ENCODE results near the gene DLEU7.

The DLEU7 gene

DNA sequence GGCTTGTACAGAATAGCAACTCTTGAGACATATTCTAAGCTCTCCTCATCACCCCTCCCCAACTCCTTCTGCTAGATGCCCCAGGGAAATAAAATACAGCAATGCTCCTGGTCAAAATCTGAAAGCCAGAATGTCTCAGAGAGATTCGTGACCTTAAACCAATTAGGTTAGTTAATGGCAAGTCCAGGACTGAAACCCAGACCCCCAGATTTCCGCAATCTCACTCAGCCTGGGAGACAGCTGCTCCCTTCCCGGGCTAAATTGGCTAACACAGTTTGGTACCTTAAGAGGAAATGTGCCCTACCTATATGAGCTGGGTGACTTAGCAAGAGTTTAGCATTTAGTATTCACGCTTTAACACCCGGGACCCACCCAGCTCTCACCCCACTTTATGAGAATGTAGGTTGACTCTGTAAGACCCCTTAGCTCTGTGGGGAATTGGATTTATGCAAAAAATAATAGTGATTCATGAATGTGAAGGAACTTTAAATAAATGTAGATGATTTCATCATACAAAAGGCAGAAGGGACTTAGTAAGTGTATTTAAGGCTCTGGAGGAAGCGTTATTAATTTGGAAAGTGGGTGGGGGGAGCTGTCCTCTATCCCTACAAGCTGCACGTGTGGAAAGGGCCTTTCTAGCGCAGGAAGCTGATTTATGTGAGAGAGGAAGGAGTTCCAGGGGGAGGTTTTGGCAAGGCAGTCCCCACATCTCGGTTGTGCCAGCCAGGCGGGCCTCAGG is 1.1 kb downstream of the DLEU7 start:
- no peak for DNase-seq

DNA sequence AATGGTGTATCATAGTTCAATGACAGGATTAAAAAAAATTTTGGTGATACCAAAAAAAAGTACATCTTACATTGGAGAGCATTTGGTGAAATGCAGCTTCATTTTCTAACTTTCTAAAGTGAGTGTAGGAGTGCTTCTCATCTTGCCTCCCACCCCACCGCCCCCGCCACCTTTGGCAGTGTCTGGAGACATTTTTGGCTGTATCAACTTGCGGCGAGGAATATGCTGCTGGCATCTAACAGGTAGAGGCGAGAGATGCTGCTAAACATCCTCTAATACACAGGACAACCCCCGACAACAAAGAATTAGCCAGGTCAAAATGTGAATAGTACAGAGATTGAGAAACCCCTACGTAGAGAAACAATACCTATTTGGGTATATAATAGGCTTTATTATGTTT is 1.7 kb downstream of the DLEU7 start:
- DNase-seq, result no peak

DNA sequence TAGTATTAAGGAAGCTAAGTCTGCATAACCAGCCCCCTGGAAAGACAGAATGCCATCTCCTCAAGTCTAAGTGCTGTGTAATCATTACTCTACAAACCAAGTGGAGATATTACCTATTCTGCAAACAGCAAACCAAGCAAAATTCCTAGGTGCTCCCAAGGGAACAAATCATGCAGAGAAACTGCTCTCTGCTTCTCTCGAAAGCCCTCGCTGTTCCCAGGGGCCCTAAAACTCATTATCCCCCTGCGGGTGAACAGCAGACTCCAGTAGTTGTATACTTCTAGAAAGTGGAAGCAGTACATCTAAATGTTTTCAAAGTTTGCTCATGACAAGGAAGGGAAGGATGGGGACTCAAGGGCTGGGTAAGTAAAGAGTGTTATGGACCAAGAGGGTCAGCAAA is 3.2 kb downstream of the DLEU7 start:
- no peak for DNase-seq

DNA sequence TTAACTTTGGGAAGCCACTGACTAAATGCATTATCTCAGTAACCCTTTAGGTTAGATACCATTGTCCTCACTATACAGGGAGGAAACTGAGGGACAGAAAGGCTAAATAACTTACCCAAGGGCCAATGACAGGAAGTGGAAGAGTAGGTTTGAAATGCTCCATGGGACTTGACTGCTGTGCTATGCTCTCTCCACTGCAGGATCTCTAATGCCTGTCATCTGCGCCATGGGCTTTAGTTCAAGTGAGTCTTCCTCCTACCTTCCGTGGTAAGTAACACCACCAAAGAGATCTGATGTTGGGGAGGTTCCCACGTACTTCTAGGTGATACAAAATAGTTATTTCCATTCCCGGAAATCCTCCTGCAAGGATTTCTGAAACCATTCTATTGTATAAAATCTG is 3.7 kb downstream of the DLEU7 start:
- no peak for DNase-seq

DNA sequence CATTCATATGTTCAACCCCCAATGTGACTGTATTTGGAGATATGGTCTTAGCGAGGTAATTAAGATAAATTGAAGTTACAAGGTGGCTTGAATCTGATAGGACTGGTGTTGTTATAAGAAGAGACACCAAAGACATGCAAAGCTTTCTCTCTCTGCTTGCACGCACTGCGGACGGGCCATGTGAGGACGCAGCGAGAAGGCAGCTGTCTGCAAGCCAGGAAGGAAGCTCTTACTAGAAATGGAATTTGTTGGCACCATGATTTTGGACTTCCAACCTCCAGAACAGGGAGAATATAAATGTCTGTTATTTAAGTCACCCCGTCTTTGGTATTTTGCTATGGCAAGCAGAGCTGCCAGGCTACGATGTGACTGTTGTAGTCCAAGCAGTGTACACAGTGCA is 4.8 kb downstream of the DLEU7 start:
- DNase-seq, result no peak

DNA sequence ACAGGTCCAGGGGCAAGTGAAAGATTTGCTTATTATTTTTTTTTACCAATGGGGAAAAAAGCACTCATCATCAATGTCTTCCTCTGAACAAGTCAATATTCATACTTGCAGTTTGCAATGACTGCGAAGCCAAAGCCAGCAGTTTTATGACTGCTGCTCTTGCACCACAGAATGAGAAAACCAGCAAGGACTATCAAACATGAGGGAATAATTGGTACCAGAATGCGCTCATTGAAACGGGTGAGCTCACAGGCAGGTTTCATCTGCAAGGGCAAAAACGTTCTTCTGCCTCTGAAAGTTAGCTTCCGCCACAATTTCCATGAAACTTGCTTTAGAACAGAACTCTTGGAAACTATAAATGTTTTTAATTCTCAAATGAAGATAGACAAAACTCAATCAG is 5.5 kb downstream of the DLEU7 start:
- DNase-seq, result no peak

DNA sequence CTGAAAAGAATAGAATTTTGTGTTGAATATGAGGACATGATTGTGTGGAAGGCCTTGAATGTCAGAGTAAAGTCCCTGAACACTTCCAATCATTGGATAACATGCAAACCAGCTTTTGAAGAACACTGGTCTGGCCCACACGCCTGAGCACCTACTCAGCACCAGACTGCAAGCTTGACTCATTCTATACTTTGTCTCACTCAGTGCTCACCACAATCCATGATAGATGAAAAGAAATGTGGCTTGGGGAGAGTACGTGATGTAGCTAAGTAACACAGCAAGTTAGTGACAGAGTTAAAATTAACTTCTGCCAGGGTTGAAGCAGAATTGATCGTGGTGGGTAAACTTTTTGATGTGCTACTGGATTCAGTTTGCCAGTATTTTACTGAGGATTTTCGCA is 12.0 kb downstream of the DLEU7 start:
- no peak for DNase-seq

DNA sequence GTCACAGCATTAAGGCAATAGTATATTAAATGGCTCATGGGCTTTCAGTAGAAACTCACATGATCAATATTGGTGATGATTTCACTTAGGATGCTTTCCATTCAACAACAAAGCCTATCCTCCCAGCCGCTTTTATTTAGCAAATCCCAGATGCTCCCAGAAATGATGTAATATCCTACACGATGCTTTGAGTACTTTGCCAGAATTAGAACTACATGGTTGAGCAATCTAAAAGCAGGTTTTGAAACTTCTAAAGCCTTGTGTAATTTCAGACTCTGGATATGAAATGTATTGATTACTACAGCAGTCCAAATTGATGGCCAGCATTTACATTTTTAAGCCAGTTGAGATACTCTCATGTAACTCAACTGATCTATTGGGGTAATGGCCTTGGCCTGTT is 13.6 kb downstream of the DLEU7 start:
- DNase-seq, result no peak

DNA sequence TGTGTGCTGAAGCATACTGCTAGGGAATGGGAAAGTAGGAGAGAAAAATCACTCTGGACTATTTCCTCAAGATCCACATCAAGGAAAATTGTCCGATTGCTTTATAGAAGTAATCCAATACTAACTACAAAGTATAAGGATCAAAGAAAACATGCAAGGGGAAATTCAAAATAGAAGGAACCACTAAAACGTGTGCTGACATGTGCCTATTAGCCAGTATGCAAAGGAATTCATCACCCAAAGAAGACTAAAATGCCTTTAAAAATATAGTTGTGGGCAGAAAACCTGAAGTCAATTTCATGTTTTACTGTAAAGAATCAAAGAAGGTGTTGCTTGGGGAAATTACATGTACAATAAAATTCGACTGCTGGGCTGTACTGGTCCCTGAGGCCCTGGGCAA is 14.3 kb downstream of the DLEU7 start:
- DNase-seq, result no peak

DNA sequence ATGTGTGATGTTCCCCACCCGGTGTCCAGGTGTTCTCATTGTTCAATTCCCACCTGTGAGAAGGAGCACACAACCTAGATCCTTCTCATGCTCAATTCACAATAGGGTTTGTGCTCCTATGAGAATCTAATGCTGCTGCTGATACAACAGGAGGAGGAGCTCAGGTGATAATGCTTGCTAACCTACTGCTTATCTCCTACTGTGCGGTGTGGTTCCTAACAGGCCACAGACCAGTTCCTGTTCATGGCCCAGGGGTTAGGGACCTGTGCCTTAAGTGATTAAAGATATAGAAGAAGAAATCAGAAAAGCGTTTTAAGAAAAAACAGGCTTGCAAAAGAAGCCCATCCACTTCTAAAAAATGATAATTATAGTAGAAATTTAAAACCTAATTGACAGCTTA is 17.5 kb downstream of the DLEU7 start:
- no peak for DNase-seq

DNA sequence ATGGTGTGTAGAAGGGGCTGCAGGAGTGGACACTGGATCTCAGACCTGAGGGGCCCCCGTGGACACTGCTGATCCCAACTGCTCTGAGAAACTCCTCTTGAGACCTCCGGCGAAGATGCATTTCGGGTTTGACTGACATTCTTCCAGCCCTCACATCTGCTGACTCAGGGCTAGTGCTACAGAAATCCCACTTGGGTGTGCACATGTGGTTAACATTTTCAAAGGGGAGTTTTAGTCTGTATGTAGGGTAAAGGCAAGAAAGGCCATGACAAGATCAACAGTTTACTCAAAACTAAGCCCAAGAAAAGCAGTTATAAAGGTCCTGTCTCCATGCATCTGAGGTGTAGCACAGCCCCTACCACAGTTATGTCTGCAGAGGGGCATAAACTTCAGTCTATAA is 31.2 kb downstream of the DLEU7 start:
- DNase-seq, result no peak

DNA sequence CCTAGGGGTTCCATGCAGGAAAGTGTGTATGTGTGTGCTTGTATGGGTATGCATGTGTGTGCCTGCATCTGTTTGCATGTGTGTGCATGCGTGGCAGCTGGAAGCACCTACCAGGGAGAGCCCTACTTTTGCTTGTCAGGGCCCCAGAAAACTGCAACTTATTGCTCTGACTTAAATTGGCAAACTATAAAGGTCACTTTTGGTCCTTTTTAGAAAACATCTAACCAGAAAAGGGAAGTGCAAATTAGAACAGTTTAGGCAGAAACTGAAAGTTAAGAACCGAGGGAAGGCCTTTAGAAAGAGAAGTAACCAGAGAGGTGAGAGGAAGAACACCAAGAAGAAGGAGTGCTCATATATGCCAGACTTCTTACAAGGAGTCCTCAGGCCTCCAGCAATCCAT is 32.5 kb downstream of the DLEU7 start:
- no peak for DNase-seq

DNA sequence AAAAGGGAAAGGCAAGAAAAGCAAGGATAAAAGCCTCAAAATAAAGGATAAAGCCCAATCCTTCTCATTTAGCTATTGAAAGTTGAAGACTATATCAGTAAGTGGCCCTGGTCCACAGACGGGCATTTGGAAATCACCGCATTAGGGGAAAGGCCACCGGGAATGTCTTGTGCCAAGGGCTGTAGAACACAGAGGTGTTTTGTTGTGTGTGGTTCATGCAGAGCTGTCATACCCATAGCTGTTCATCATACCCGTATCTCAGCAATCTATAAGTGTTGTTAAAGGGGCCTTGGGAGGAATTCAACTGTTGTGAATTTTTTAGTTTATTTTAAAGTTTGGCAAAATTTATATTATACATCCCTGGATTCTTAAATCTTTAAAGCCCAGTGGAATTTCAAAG is 33.0 kb downstream of the DLEU7 start:
- no peak for DNase-seq

DNA sequence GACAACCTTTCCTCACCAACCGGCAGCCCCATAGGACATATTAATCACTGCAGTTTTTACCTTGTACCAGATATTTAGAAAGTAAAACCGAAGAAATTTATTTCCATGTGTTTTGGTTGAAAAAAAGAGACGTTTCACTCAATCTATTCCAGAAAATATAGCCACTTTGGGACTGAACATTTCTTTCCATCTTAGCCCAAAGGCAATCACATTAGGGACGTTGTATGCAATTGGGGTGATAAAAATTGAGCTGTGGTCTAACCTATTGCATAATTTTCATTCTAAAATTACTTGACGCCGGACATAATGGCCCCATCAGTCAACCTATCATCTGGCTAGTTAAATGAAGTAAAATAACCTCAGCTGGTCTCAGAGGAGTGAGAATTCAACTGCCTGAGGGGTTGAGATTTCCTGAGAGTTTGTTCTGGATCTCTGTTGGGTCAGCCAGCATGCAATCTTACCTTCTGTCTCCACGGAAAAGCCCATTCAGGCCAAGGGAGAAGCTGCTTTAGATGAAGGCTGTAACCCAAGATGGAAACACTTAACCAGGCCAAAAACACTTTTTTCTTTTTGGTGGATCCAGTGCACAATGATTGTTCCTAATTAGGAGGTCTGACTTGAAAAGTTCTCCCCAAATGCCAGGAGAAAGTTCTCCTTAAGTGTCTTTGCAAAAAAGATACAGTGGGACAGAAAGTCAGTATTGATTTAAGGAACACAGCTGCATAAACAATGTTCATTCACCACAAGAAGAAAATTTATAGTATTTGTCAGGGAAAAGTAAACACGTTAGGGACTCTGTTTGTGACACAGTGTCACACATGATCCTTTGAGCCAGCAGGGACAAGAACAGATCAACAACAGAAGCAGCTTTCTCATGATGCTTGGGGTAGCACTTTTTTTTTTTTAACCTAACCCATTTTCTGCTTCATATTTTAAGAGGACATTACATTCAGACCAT is 34.1 kb downstream of the DLEU7 start:
- no peak for DNase-seq

DNA sequence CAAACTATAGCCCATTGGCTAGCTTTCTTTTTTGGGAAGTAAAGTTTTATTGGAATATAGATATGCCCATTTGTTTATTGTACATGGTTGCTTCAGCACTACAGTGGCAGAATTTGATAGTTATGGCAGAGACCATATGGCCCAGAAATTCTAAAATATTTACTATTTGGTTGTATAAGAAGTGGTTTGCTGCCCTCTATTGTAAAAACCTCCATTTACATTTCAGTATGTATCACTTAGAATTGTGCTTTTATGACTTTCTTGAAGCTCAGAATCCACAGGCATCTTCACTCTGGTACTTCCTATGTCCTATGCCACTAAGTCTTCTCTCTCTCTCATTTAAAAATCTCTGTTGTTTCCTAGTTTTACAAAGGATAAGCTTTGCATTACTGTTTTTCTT is 37.7 kb downstream of the DLEU7 start:
- DNase-seq, result peak; percentile 27

DNA sequence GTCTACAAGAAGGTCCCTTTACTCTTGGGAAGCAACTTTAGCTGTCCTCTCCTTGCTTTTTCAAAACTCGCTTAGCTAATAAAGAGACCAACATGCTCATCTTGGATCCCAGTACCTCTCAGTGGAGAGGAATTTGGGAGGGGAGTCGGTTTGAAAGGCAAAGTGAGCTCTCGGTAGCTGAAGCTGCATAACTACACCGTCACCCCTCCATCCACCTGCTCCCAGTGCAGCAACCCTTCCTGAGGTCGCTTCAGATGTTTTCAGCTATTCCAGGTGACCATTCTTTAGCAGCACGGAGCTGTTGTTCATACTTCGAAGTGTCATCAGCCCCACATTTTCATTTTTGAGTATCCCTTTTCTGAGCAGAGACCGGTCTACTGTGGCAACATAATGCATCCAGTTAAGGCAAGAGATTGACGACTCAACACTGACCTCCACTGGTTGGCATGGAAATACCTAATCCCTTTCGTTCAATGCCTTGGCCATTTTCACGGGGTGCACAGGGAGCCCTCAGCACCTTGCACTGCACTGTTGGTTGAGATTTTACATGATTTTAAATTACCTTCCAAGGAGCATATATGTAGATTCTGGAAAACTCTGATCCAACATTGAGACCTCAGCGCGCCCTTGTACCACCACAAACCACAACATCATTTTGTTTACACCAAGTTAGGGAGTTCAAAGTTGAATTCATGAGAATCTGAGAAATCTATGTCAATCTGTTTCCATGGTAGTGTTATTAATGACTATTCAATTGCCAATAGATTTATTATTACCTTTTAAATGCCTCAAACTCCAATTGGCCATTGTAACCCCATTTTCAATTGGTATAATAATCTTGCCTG is 42.2 kb downstream of the DLEU7 start:
- DNase-seq, result peak; percentile 64

DNA sequence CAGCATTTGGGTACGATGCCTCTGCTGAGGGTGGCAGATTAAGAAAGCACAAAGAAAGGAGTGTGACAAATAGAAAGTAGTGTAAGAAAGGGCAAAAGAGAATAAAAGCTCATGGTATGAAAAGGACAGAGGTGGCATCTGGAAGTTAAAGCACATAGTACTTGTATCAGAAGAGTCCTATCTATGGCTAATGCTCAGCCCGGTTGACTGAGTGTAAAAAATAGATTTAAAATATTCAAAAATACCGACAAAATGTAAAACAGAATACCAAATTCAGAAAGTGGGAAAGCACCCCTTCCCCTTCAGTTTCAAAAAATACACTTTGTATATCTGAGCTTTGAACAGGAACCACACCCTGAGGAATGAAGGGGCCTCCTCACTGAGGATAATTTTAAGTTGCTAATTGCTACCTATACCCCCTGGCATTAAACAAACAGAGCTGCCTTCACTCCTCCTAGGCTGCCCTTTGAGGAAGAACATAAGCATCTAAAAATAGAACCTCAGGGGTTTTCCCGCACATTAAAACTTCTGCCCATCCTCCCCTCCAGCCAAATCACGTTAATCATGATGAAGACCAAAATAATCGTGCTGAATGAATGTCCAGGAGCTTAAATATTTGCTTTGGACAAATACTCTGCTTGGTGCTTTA is 43.3 kb downstream of the DLEU7 start:
- DNase-seq, result no peak

DNA sequence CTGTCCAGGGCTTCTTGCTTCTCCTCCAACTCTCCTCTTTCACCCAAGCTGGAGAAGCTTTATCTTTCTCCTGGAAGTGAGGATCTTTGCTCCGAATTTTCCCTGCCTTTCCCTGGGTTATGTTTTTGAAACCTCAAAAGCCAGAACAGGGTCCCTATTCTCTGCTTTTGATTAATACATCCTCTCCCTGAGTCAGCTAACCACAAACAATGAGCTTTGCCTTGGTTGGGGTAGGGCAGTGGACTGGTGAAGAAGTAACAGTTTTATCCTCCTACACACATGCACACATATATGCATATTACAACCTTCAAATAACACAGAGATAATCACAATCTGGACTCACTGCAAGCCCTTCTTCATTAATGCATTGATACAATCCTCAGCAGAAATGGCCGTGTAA is 44.6 kb downstream of the DLEU7 start:
- DNase-seq, result no peak

DNA sequence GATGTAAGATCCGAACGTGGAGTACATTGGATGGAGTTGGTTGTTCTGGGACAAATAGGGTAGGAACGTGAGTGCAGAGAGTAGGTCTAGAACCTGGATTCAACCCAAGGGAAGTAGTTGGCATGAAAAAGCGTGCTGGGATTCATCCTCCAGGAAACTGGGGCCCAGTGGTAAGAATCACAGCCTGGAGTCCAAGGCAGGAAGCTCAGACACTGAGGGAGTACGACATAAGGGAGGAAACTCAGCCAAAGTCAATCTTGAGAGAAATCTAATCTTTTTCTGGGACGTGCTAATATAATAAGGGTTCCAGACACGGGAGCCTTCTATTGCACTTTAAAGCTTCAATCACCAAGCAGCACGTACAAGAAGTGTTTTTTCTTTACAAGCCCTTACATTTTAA is 46.4 kb downstream of the DLEU7 start:
- DNase-seq, result no peak

DNA sequence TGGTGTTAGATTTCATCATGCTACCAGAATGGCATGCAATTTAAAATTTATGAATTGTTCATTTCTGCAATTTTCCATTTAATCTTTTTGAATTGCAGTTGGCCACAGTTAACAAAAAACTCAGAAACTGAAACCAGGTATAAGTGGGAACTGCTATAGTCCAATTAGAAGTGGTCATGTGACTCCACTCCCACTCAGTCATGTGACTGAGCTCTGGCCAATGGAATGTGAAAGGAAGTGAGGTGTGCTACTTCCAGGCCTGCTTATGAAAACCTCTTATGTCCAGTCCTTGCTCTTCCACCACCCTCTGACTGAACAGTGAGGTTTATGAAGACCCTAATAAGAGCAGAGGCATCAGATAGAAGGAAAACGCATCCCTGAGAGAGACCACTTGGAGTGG is 47.0 kb downstream of the DLEU7 start:
- DNase-seq, result no peak

DNA sequence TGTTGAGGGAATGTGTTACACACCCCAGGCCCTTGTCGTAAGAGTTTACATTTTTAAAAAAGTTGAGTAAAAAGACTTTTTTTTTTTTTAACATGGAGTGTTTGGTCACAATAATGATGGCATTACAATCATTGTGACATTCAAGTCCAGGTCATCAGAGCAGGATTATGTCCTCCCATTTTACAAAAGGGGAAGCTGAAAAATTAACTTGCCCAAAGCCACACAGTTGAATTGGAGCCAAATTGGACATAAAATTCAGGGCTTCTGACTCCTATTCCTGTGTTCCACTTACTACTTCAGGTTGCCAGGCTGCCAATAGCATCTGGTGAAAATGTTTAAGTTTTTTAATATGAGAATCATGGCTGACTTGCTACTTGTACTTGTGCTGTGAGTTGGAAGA is 49.3 kb downstream of the DLEU7 start:
- no peak for DNase-seq

DNA sequence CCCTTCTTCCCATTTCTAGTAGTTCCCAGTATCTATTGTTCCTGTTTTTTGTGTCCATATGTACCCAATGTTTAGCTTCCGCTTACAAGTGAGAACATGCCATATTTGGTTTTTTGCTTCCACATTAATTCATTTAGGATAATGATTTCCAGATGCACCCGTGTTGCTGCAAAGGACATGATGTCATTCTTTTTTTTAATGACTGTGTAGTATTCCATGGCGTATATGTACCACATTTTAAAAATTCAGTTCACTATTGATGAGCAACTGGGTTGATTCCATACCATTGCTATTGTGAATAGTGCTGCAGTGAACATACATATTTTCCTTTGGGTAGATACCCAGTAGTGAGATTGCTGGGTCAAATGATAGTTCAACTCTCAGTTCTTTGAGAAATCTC is 50.5 kb downstream of the DLEU7 start:
- no peak for DNase-seq
